Prostate gland (tissue), 2 donors: ENCODE results near the gene NPDC1.
"Not testable (repeated sequence)": the region's sequence is repeated elsewhere in the genome, so short reads cannot be mapped to it uniquely, and the experiment has no call there.

Source experiments
- POLR2A ChIP-seq: fragments of 450-650 bp; IDR thresholded peaks from one replicate; pipeline ENCODE4 v1.6.1; 2016; ENCODE audit warnings: antibody characterized with exemption, mild to moderate bottlenecking
- POLR2AphosphoS5 ChIP-seq: sonication (generic); formaldehyde crosslinking; IDR thresholded peaks from one replicate; pipeline ENCODE4 v1.6.1; 2017; ENCODE audit warnings: antibody characterized with exemption
- TF ChIP-seq, protein P1 (sequence below), 4 experiments: fragments of 200-600 bp in 2 of 4; fragments of 450-650 bp in 2 of 4; sonication (generic) in 2 of 4; IDR thresholded peaks; 1 replicate in 3 of 4; 2 replicates in 1 of 4; pipeline ENCODE4 v1.5.1; 2016 to 2019; ENCODE audit warnings: antibody characterized with exemption in 4 of 4, mild to moderate bottlenecking in 2 of 4, moderate library complexity in 2 of 4

DNA sequence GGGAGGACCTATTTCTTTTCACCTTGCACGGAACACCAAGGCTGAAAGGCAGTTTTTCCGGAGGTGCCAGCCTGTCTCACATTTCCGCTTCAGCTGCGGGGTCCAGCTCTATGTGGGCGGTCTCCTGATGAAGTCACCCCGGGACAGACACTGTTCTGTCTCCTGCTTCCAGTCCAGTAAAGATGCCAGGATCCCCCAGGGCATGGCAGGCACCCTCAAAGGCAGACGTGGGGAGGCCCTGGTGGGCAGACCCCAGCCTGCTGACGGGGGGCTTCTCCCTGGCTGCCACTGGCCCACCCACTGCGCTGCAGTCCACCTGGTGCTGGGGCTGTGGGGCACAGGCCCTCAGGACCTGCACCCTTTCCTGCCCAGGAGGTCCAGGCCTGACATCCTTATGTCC lies 16.8 kb upstream of the NPDC1 start:
- TF ChIP-seq, protein P1, sequence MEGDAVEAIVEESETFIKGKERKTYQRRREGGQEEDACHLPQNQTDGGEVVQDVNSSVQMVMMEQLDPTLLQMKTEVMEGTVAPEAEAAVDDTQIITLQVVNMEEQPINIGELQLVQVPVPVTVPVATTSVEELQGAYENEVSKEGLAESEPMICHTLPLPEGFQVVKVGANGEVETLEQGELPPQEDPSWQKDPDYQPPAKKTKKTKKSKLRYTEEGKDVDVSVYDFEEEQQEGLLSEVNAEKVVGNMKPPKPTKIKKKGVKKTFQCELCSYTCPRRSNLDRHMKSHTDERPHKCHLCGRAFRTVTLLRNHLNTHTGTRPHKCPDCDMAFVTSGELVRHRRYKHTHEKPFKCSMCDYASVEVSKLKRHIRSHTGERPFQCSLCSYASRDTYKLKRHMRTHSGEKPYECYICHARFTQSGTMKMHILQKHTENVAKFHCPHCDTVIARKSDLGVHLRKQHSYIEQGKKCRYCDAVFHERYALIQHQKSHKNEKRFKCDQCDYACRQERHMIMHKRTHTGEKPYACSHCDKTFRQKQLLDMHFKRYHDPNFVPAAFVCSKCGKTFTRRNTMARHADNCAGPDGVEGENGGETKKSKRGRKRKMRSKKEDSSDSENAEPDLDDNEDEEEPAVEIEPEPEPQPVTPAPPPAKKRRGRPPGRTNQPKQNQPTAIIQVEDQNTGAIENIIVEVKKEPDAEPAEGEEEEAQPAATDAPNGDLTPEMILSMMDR (IDR thresholded peaks at IDR 0.05), result not testable (repeated sequence)
- TF ChIP-seq POLR2AphosphoS5, POLR2A: not testable (repeated sequence)
